GM18499 (cell line): ENCODE data around the gene RAB37.

ENCODE experiments used
- ATAC-seq: cut with Tn5 transposase; IDR thresholded peaks from one replicate; pipeline ENCODE4 v1.9.1; 2021; ENCODE audit warnings: moderate number of reproducible peaks; ENCODE audit not compliant: insufficient read depth, unreplicated experiment

Gene RAB37

DNA sequence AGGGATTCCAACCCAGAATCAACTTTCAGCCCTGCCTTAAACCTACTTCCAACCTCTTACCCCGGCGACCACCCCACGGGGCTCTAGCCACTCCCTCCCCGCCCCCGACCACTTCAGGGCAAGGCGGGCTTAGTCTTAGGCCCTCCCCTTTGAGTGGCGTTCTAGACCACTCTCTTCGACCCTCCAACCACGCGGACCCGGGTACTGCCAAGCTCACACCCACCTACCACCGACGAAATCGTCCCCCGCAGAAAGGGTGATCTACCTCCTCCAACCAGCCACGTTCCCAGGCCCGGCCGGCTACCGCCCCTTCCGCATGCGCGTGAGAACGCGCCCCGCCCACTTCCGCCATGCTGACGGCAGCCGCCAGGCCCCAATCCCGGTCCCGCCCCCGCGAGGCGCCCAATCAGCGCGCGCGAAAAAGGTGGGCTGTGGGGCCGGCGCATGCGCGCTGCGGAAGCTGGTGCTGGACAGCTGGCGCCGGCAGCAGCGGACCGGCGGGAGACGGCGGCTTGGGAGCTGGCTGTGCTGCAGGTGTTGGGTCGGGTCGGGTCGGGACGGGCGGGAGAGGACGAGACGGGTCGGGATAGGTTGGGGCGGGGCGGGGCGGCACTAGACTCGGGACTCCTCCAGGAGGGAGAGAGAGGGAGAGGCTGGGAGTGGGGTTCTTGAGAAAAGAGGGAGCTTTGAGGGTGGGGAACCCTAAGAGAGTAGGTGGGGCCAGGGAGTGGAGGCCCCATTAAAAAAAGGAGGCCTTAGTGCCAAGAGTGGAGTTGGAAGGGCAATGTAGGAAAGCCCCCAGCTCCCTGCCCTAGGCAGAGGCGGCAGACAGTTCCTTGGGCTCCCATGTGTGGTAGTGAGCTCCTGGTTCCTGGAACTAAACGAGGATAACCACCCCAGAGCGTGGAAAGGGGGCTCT, 39.2 kb downstream of the RAB37 start, which contains the start of gene NAT9:
NAT9 (minus strand) TSS at position 302 of the 919 bp plus-strand sequence. CDS start 647 bp downstream, outside the sequence.
- ATAC-seq = peak; percentile 34

DNA sequence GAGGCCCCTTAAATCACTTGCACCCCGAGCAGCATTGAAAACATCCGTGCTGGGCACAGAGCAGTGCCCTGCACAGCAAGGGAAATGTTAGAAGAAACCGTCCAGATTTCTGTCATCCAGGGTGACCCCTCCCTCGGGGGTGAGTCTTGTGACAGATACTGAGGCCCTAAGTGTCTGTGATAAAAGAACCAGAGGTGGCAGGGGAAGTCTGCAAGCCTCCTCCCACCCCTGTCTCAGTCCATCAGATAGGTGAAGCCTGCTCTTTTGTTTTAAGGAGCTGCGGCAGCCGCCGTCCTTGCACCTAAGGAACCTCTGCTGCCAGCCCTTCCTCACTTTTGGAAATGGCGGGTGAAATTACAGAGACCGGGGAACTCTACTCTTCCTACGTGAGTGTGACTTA, 39.9 kb downstream of the RAB37 start:
- no peak for ATAC-seq

DNA sequence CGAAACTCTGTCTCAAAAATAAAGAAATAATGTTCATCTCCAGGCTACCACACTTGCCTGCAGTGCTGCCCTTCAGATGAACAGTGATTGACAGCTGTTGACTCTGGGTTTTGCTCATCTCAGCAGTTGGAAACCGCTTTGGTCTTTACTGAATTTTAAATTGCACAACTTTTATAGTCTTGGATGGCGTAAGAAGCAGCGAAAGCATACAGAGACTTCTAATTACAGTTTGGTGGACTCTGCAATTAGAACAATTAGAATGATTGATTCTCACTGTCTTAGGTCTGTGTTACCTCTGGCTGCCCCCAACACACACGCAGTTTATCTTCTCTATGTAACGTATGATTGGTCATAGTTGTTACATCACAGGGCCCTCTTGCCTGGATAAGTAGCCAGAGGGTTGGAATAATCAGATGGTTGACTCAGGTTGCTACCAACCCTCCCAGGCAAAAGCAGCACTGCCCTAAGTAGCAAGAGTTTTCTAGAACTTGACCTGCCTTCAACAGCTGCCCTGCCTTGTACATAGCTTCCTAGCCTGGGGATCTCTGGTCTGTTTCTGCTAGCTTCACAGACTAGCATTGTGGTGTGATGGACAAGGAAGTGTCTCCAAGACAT, 41.0 kb downstream of the RAB37 start:
- no peak for ATAC-seq

DNA sequence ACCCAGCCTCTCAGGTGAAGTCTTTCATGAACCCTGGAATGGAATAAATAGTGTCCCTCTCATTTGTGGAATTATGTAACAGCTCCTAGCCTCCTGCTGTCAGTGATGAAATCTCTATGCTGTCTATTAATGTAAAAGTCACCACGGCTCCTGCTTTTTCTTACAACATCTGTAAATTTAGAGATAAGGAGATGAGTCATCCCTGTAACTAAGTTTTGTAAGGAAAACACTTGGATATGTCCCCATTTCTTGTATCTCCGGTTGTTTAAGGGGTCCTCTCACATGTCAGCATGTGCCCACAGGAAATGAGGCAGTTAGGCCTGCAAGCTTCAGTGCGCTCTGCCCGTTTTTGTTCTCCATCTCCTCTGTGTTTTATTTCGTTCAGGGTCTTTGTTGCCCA, 41.9 kb downstream of the RAB37 start:
- ATAC-seq = no peak

DNA sequence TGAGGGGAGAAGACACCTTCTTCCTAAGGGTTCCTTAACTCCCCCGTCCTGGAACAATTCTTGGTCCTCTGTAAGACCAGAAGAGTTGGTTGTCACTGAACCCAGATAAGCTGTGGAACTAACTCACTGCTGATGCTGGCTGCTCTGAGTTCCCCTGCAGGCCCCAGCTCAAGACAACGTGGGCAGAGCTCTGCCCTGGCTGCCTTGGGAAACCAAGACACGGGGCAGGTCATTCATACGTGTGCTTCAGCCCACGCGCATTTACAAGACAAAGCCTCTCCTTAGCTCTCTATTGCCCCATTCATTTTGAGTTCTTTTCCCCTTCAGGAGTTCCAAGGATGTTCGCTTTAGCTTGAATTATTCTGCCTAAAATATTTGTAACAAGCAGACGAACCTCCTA, 42.4 kb downstream of the RAB37 start:
- ATAC-seq = no peak

DNA sequence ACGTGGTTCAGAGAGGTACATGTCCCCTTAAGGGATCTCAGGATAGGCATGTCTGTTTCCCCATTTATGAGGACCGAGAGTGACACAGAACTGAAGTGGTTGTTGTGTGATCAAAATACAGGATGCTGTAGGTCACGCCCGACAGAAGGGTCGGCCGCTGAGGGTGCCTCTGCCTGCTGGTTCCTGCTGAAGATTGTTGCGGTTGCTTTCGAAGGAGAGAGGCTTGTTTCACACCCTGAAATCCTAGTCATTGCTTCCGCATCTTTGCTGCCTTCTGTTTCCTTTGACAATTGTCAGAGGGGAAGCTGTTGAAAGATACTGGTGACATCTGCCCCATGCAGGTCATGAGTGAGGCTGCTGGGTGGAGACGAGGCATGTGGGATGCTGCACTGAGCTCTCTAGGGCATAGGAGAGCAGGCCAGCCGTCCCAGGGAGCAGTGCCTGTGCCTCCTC, 42.9 kb downstream of the RAB37 start:
- ATAC-seq = peak; percentile 59

DNA sequence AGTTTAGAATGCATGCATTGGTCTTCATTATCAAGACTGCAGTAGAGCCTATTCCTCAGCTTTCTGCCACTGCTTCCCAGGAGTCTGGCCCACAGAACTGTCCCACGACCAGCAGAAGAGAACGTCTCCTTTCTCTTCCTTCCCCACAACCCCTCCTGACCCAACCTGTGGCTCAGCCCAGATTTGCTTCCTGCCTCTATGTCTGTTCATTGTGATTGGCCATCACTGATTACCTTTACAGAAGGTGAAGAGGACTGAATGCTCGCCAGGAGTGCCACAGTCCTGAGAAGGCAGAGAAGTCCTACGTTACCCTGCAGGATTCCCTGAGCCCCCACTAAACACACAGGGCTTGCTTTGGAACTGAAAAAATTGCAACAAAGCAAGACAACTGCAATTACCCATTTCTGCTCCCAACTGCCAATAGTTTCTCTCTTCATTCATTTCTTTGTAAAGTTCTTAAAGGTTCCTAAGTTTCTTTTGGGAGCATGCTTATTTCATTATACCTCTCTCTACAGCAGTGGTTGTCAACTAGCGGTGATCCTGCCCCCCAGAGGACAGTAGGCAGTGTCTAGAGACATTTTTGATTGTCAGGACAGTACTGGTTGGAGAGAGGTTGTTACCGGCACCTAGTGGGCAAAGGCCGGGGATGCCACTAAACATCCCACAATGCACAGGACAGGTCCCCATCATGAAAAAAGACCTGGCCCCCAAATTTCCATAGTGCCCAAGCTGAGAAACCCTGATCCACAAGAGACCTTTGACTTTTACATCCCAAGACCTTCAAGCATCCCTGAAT, 43.6 kb downstream of the RAB37 start:
- ATAC-seq = no peak

DNA sequence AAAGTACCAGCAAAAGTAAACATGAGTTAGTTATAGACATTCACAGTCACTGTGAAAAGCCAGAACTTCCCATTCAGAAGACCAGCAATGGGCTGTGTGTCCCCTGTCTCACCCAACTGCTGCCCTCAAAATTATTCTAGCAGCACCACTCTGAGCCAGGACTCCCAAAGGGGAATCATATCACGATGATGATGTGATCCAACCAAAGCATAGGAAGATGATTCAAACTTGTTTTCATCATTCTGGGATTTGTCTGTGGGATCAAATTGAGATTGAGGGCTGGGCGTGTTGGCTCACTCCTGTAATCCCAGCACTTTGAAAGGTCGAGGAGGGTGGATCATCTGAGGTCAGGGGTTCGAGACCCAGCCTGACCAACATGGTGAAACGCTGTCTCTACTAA, 45.5 kb downstream of the RAB37 start:
- ATAC-seq = no peak

DNA sequence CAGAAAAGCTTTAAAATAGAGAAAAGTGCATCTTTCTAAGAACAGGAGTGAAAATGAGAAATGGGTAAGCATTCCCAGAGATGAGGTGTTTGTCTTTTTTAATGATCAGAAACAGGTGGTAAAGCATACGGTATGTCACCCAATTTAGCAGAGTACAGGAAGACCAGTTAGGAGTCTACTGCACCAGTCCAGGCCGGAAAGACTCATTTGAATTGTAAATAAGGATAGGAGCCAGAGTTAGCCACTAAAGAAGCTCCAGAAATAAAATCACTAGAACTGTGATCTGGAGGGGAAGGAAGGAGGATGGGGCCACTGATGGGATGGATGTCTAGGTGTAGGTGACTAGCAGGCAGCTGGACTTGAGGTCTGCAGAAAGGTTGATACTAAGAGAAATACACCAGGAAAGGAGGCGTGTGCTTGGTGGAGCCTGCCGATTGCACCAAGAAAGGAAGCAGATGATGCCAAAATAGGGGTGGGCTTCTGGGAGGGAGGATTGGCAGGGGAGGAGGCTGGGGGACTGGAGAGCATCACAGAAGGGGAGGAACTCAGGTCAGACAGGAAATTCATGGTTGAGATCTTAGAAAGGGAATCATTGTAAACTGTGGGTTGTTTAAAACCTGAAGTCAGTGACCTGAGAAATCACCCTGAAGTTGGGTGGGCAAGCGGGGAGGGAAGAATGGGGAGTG, 47.2 kb downstream of the RAB37 start:
- ATAC-seq = no peak

DNA sequence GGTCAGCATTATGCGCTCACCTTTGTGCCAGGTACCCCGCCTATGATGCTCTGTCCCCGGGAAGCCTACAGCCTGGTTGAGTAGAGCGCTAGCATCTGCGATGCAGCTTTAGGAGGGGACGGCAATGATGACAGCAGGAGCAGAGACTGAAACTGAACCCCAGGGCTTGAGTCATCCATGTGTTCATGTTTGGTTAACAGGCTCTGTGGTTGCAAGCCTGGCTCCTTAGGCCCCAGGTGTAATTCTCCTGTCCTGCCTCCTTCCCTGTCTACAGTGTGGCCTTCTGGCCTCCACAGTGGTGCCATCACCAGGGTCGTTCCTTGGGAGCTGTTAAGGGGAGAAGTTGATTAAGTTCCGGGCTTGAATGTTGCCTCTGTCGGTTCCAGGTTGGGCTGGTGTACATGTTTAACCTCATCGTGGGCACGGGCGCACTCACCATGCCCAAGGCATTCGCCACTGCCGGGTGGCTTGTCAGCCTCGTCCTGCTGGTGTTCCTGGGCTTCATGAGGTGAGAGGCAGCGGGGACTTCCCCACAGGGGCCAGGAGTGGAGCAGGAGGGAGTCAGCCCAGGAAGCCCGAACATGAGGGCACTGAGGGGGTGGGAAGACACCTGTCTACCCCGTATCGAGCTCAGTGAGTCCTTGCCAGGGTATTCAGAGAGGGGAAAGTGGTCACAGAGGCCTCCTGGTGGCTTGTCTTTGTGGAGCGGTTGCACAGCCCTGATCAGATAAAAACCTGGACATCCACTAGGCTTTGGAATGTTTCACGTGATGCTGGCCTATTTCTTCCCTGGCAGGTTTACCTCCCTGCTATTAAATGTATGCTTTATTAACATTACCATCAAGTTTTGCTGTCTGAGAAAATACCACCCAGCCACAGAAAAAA, 48.3 kb downstream of the RAB37 start:
- no peak for ATAC-seq

DNA sequence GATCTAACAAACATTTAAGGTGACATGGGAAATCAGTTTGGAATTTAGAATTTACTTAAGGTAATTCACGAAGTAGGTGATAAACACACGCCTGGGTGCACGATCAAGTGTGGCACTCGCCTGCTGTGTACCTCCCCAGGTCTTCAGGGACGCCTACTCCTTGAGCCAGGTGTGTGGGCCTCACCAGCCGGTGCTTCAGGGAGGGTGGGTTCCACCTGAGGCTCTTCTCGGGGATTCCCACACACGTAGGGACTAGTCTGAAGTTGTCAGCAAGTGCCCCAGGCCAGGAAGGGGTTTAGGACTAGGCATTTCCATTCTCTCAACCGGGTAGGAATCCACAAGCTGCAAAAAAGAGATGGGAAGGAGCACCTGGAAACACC, 48.9 kb downstream of the RAB37 start:
- ATAC-seq = no peak

DNA sequence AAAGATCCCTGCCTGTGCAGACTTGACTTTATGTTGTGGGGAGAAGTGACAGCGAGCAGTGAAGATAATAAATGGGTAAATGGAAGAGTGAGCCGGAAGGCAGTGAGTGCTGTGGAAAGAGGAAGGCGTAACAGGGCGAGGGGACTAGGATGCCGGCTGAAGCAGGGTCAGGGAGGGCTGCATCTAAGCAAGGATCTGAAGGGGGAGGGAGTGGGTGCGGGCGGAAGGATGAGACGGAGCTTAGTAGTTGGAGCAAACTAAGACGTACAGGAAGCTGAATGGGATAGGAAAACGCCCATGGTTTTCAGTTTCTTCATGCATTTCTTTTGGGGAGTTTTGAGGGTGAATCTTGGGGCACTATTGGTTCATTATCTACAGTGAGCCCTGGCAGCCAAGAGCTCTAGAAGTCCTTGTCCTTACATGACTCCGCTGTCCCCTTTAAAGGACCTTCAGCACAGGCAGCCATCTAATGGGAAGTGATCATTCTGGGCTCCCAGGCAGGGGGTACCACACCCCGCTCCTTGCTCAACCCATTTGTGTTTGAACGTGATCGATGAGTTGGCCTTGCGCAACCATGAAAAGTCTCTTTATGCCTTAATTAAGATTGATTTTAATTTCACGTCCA, 49.5 kb downstream of the RAB37 start:
- ATAC-seq = no peak

DNA sequence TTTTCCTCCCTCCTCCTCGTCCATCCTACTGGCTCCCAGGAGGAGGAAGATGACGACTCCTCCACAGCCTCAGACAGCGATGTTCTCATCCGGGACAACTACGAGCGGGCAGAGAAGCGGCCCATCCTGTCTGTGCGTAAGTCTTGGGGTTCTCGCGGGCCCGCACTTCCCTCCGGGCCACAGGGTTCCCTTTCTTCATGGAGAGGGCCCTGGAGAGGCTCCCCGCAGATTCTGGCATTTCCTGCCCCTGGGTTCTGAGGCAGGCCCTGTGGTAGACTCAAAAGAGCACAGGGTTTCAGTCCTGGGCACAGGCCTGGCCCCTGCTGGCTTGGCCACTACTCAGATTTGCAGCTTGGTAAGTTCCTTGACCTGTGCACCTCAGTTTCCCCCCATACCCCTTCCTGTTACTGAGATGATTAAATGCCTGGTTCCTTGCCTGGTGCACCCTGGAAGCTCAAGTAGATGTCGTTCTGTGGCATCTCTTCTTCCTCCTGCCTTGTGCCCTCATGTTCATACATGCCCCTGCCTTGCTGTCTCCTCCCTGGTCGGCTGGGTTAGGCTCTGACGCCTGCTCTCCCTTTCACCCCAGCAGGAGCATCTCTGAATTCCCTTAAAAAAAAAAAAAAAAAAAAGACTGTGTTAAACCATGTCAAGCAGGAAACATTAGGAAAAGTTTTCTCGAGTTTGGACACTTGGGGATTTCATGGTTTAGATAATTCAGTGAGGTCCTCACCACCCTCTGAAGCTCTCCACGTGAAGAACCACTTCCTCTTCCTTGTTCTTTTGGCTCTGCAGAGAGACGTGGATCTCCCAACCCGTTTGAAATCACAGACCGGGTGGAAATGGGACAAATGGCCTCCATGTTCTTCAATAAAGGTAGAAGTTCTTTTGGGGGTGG, 53.4 kb downstream of the RAB37 start:
- no peak for ATAC-seq

DNA sequence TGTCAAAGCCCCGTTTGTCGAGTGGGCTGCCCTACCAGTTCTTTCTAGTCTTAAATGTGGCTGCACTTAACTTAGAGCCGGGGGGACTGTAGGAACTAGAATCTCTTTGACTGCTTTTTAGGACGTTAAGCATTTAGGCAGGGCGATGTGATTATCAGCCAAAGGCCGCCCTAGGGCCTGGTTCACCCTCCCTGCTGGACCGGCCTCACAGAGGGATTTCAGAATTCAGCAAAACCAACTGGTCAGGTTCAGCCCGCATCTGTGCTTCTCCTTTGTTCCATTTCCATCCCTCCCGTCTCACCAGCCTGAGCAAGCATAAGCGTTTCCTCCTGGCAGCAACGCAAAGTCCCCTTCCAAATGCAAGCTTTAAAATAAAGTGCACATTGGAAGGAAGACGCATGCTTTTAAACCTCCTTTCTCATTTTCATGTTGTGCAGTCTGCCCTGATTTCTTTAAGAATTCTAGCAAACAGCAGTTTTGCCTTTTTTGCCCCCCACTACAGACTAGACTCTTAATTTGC, 55.6 kb downstream of the RAB37 start:
- ATAC-seq = no peak

DNA sequence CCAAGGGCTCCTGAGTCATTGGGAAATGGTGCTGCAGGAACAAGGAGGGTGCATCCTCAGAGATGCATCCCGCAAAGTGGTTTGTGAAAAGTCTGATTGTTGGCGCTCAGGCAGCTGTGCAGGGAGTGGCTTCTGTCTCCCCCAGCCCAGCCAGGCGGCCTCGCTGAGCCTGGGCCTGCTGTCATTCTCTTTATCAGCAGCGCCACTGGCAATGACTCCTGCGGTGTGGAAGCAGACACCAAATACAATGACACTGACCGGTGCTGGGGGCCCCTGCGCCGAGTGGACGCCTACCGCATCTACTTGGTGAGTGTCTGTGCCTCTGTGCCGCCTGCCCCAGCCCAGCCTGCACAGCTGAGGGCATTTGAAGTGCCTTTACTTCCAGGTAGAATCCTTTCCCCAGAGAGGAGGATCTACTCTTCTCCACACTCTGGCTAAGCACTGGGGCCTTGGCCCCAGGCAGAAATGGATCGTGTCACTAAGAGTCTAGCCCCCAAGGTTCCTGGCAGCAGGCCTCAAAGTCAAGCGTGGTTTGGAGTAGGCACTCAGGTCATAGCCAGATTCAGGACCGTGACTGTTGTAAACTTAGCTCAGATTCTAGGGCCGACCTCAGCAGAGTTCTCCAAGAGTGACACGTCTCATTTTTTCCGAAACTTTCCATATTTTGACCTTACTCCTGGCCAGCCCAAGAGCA, 58.4 kb downstream of the RAB37 start:
- no peak for ATAC-seq

DNA sequence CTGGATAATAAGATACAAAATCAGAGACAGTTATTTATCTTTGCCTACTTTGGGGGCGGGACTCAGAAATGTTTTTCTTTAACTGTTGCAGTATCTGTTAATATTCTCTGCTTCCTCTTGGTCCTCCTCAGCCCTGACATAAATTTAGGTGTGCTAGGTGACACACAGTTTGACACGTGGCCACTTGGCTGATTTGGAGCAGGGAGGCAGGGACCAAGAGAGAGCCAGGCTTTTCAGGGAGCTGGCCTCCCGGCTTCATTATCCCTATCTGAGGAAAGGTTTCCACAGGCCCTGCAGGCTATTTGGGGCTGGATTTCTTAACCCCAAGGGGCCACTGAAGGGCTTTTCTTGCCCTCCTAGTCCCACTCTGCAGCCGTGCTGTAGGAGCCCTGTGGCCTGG, 59.2 kb downstream of the RAB37 start:
- ATAC-seq = no peak

DNA sequence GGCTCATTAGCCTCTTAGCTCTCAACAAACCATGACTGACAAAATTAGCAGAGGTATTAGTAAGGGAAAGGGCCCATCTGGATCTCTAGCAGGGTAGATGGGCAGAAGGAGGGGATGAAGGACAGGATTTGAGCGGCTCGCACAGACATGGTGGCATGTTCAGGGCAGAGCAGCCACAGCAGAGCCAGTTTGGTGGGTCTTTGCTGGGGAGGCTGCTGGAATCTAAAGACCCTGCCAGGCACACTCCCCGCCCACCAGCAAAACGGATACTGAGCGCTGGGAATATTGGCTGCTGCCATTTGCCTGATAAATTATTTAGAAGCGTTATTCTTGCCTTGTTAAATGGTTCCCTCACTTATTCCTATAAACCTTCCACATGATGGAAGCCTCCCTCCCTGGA, 59.8 kb downstream of the RAB37 start:
- ATAC-seq = no peak
